ENCODE results near the gene TCP11L2. TPM values are rescaled to one million over a fixed set of nuclear protein-coding genes. Genes with fewer than 3 reads are reported as not detected.

TCP11L2 gene
- total and polyA plus RNA-seq, 2 of the 8 experiments (the other 6 are each of a cell fraction or from before 2014, with no cell fraction given), result 2.1 to 7.1 TPM

DNA sequence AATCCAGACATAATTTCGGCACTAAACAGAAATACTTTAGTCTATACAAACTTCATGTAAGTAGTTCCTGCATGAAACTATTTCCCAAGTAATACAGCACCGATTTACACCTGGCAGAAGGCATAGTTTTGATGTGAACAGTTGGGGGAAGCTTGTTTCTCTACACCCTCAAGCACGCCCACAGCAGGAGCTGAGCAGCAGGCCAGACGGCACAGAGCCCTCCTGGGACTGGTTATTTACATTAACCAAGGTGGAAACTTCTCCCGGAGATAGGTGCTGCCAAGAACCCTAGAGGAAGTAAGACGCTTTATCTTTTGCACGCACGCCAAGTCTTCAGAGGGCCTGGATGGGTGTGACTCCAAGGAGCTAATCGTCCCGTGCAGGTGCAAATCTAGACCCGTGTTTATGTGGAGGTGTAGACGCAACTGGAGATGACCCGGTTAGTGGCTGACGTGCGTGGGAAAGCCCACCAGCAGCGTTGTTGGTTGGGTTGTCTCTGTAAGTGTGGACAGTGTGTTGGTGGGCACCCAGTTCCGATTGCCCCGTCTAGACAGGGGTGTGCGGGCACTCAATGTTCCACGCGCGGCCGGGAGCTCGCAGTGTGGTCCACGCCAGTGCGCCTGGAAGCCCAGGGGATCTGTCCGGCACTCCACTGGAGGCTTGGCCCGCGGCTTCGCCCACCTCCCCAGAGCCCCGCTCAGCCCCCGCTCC, 767 bp upstream of the TCP11L2 start (continued):
- TF ChIP-seq TCF12 (IDR thresholded peaks at IDR 0.05; ENCODE audit: low read depth, low read length) (no peak), CHD1 (IDR thresholded peaks at IDR 0.05; ENCODE audit: low read depth, low read length) (no peak), PHF8 (conservative IDR thresholded peaks at IDR 0.05; ENCODE audit: low read depth, low read length) (peak; percentile 32; the same call in 1 of the 2 replicates), MAFK (IDR thresholded peaks at IDR 0.05; ENCODE audit: low read depth, low read length) (no peak), EP300 (IDR thresholded peaks at IDR 0.05; ENCODE audit: borderline replicate concordance in 1 of 2, low read depth in 2 of 2, low read length in 2 of 2) (no peak), EGR1 (IDR thresholded peaks at IDR 0.05; ENCODE audit: borderline replicate concordance, low read depth, low read length) (no peak), SIRT6 (IDR thresholded peaks at IDR 0.05; ENCODE audit: low read length) (no peak), CBX8 (IDR thresholded peaks at IDR 0.05; ENCODE audit: borderline replicate concordance, low read depth, low read length) (no peak), RXRA (IDR thresholded peaks at IDR 0.05; ENCODE audit: insufficient read depth, low read depth, low read length) (no peak), SUZ12 (IDR thresholded peaks at IDR 0.05; ENCODE audit: low read length) (peak; percentile 31; the same call in 1 of the 2 replicates)
- TF ChIP-seq, protein P1, sequence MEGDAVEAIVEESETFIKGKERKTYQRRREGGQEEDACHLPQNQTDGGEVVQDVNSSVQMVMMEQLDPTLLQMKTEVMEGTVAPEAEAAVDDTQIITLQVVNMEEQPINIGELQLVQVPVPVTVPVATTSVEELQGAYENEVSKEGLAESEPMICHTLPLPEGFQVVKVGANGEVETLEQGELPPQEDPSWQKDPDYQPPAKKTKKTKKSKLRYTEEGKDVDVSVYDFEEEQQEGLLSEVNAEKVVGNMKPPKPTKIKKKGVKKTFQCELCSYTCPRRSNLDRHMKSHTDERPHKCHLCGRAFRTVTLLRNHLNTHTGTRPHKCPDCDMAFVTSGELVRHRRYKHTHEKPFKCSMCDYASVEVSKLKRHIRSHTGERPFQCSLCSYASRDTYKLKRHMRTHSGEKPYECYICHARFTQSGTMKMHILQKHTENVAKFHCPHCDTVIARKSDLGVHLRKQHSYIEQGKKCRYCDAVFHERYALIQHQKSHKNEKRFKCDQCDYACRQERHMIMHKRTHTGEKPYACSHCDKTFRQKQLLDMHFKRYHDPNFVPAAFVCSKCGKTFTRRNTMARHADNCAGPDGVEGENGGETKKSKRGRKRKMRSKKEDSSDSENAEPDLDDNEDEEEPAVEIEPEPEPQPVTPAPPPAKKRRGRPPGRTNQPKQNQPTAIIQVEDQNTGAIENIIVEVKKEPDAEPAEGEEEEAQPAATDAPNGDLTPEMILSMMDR (IDR thresholded peaks at IDR 0.05; ENCODE audit: control extremely low read depth in 1 of 3, insufficient read depth in 1 of 3, low read depth in 1 of 3, low read length in 3 of 3), result no peak
